ENCODE measurements around the gene DYDC1. TPM values are rescaled to one million over a fixed set of nuclear protein-coding genes. Genes with fewer than 3 reads are reported as not detected.

The DYDC1 gene
- total RNA-seq, 1 experiment from 2014 or later: not detected

- H3K4me3 ChIP-seq (ENCODE audit: low read depth, low read length, poor library complexity, severe bottlenecking): no peak overlapping the region
- BruUV-seq (replicated peaks): no TSS peak
- peaks cover 2% of the 10 kb centered on the region for H3K4me1 ChIP-seq (ENCODE audit: insufficient read depth, low read length, poor library complexity, severe bottlenecking)
- ChIA-PET CTCF (no interaction called here), POLR2A (ENCODE audit: low non-redundant PET) (no interaction called here)
- H3K27ac ChIP-seq (ENCODE audit: low read depth, low read length, poor library complexity, severe bottlenecking): no peak overlapping the region
- peaks cover 14% of the 10 kb centered on the region for H3K27me3 ChIP-seq (replicated peaks; ENCODE audit: insufficient read depth, low read depth, low read length, poor library complexity)
- no peak for TF ChIP-seq CTCF (conservative IDR thresholded peaks at IDR 0.05; ENCODE audit: low read depth, low read length)
- TF ChIP-seq EZH2 (IDR thresholded peaks at IDR 0.05; ENCODE audit: borderline replicate concordance, low read depth, low read length, poor library complexity, severe bottlenecking): no peak
- intact Hi-C loops (cut with micrococcal nuclease; ENCODE audit: unreplicated experiment): no loop called here
- H3K9me3 ChIP-seq (ENCODE audit: low read depth, low read length, poor library complexity, severe bottlenecking): no peaks in the 10 kb centered on the region
- DNase-seq (ENCODE audit: low spot score): no peak
- H3K36me3 ChIP-seq (ENCODE audit: insufficient read depth, low read length, poor library complexity, severe bottlenecking): no peaks in the 10 kb centered on the region
These were observed 5.3 kb downstream of the DYDC1 start for GRCh38 chr10:80351220-80351619.

GRCh38 chr10:80350251-80350650 lies 6.3 kb downstream of the DYDC1 start:
- POLR2A ChIA-PET (ENCODE audit: low non-redundant PET): no interaction called here
- no peak for TF ChIP-seq CTCF (conservative IDR thresholded peaks at IDR 0.05; ENCODE audit: low read depth, low read length)
- Histone ChIP-seq H3K4me1 (ENCODE audit: insufficient read depth, low read length, poor library complexity, severe bottlenecking) (no peaks in the 10 kb centered on the region), H3K9me3 (ENCODE audit: low read depth, low read length, poor library complexity, severe bottlenecking) (no peaks in the 10 kb centered on the region), H3K27me3 (replicated peaks; ENCODE audit: insufficient read depth, low read depth, low read length, poor library complexity) (peaks cover 4% of the 10 kb centered on the region), H3K4me3 (ENCODE audit: low read depth, low read length, poor library complexity, severe bottlenecking) (no peak overlapping the region), H3K27ac (ENCODE audit: low read depth, low read length, poor library complexity, severe bottlenecking) (no peak overlapping the region), H3K36me3 (ENCODE audit: insufficient read depth, low read length, poor library complexity, severe bottlenecking) (no peaks in the 10 kb centered on the region)
- intact Hi-C loops (cut with micrococcal nuclease; ENCODE audit: unreplicated experiment): no loop called here
- CTCF ChIA-PET: no interaction called here
- no TSS peak for BruUV-seq (replicated peaks)
- no peak for DNase-seq (ENCODE audit: low spot score)

GRCh38 chr10:80344912-80345311 lies 11.6 kb downstream of the DYDC1 start:
- Histone ChIP-seq H3K36me3 (ENCODE audit: insufficient read depth, low read length, poor library complexity, severe bottlenecking) (no peaks in the 10 kb centered on the region), H3K9me3 (ENCODE audit: low read depth, low read length, poor library complexity, severe bottlenecking) (no peaks in the 10 kb centered on the region), H3K4me3 (ENCODE audit: low read depth, low read length, poor library complexity, severe bottlenecking) (no peak overlapping the region), H3K27me3 (replicated peaks; ENCODE audit: insufficient read depth, low read depth, low read length, poor library complexity) (no peaks in the 10 kb centered on the region), H3K4me1 (ENCODE audit: insufficient read depth, low read length, poor library complexity, severe bottlenecking) (no peaks in the 10 kb centered on the region), H3K27ac (ENCODE audit: low read depth, low read length, poor library complexity, severe bottlenecking) (no peak overlapping the region)
- intact Hi-C loops (cut with micrococcal nuclease; ENCODE audit: unreplicated experiment): no loop called here
- ChIA-PET POLR2A (ENCODE audit: low non-redundant PET) (no interaction called here), CTCF (no interaction called here)
- DNase-seq (ENCODE audit: low spot score): no peak
- BruUV-seq (replicated peaks): no TSS peak
- TF ChIP-seq CTCF (conservative IDR thresholded peaks at IDR 0.05; ENCODE audit: low read depth, low read length) (no peak), EZH2 (IDR thresholded peaks at IDR 0.05; ENCODE audit: borderline replicate concordance, low read depth, low read length, poor library complexity, severe bottlenecking) (no peak)

Data from A673 (cell line).